Lung (tissue), 12 donors: ENCODE results near the gene PDXP. TPM values are rescaled to one million over a fixed set of nuclear protein-coding genes. Genes with fewer than 3 reads are reported as not detected.

Experiments used
- ATAC-seq: fragments of 200-7000 bp; cut with Tn5 transposase; one replicate; pipeline ENCODE4 v1.9.1; 2020; ENCODE audit warnings: moderate number of reproducible peaks; ENCODE audit not compliant: insufficient read depth, low FRiP score
- DNase-seq, 3 donors: peaks; one replicate each; pipeline ENCODE4 v3.0.0-alpha.2; 2013 to 2017
- H3K27ac ChIP-seq, 2 donors: one replicate each; pipeline ENCODE4 v1.5.1; 2013; ENCODE audit warnings: mild to moderate bottlenecking in 2 of 2, moderate library complexity in 2 of 2, control low read depth in 1 of 2, inconsistent platforms in 1 of 2, low read depth in 1 of 2, low read length in 1 of 2
- H3K27me3 ChIP-seq, 3 donors: one replicate each; pipeline ENCODE4 v1.5.1; 2013; ENCODE audit warnings: low read length in 2 of 3; ENCODE audit not compliant: control insufficient read depth in 3 of 3, insufficient read depth in 3 of 3
- H3K36me3 ChIP-seq, 4 donors: one replicate each; pipeline ENCODE4 v1.5.1; 2013; ENCODE audit warnings: low read length in 4 of 4, mild to moderate bottlenecking in 1 of 4, moderate library complexity in 1 of 4; ENCODE audit not compliant: control insufficient read depth in 4 of 4, insufficient read depth in 4 of 4
- H3K4me1 ChIP-seq, 5 donors: one replicate each; pipeline ENCODE4 v1.5.1; 2013; ENCODE audit warnings: low read length in 5 of 5, mild to moderate bottlenecking in 2 of 5, moderate library complexity in 1 of 5; ENCODE audit not compliant: control insufficient read depth in 5 of 5, insufficient read depth in 5 of 5
- H3K4me3 ChIP-seq: one replicate; pipeline ENCODE4 v1.5.1; 2013; ENCODE audit warnings: mild to moderate bottlenecking, control low read depth, moderate library complexity
- H3K9ac ChIP-seq, 2 donors: one replicate each; pipeline ENCODE4 v1.5.1; 2013; ENCODE audit warnings: low read length in 2 of 2, control low read depth in 1 of 2; ENCODE audit not compliant: insufficient read depth in 1 of 2
- H3K9me3 ChIP-seq, 4 donors: one replicate each; pipeline ENCODE4 v1.5.1; 2013; ENCODE audit warnings: low read length in 3 of 4, mild to moderate bottlenecking in 1 of 4, moderate library complexity in 1 of 4; ENCODE audit not compliant: control insufficient read depth in 4 of 4, insufficient read depth in 3 of 4
- CTCF ChIP-seq: IDR thresholded peaks from 2 replicates; pipeline ENCODE4 v1.5.1; 2012; ENCODE audit warnings: mild to moderate bottlenecking; ENCODE audit errors: control extremely low read depth, extremely low read depth
- WGBS, 2 donors: extraction: QIAGEN DNeasy Blood & Tissue Kit; methylation state at CpG; one replicate each; pipeline ENCODE4 v1.1.7; 2013; 5-methylcytosine and 5-hydroxymethylcytosine counted together
- polyA plus RNA-seq, 2 donors: library from polyadenylated mRNA; stranded (reverse); fragments of 200-250 nt; gene quantifications; one replicate each; pipeline ENCODE4 v1.2.1, GENCODE V29; 2013
- total RNA-seq, 2 donors: library from RNA; depleted of rRNA in 1 of 2; stranded (reverse); fragments of >200 nt in 1 of 2; gene quantifications; one replicate each; pipeline ENCODE4 v1.2.1, GENCODE V29; 2014 to 2021
- donor health status: control.
- donor health status: control.
- donor health status: Bipolar disorder and iron deficiency.
- donor health status: healthy.
- donor health status: DM: yes; HTN: yes; CAD: no.

PDXP gene
- total and polyA plus RNA-seq, 4 donors = 4.4 to 7.4 (median 6.5) TPM

- 59 to 69% methylated on average over 15 of the region's 15 CpGs for WGBS, 2 donors
- no peak overlapping the region for H3K9ac ChIP-seq
Measured at GRCh38 chr22:37610480-37611129, 47.9 kb upstream of the PDXP start.

GRCh38 chr22:37611207-37611606 is 47.3 kb upstream of the PDXP start:
- no peak for TF ChIP-seq CTCF
- DNase-seq (no peak), ATAC-seq (no peak)
- H3K27me3 ChIP-seq = no peaks in the 10 kb centered on the region
- H3K9ac ChIP-seq = no peak overlapping the region
- peaks cover 0 to under 1% (median 0%) of the 10 kb centered on the region in 4 donors for H3K9me3 ChIP-seq
- 74 to 80% methylated on average over 6 of the region's 6 CpGs for WGBS, 2 donors
- peaks cover 4 to 40% (median 16%) of the 10 kb centered on the region in 5 donors for H3K4me1 ChIP-seq
- H3K4me3 ChIP-seq = no peak overlapping the region
- H3K27ac ChIP-seq = peak overlapping the region in 1 of 2 donors; percentile 9
- H3K36me3 ChIP-seq = peaks cover 0 to 9% (median 7%) of the 10 kb centered on the region in 4 donors

More at GRCh38 chr22:37610480-37611129, 47.9 kb upstream of the PDXP start:
- no peak for DNase-seq
- no peak for TF ChIP-seq CTCF
- Histone ChIP-seq H3K4me3 (no peak overlapping the region), H3K36me3 (peaks cover 0 to 8% (median 4%) of the 10 kb centered on the region in 4 donors), H3K4me1 (peaks cover 4 to 40% (median 16%) of the 10 kb centered on the region in 5 donors), H3K9me3 (no peaks in the 10 kb centered on the region), H3K27ac (peak overlapping the region in 1 of 2 donors; percentile 61), H3K27me3 (no peaks in the 10 kb centered on the region)
- ATAC-seq = no peak

- DNase-seq = no peak
- Histone ChIP-seq H3K4me3 (no peak overlapping the region), H3K9ac (no peak overlapping the region), H3K27ac (no peak overlapping the region), H3K27me3 (no peaks in the 10 kb centered on the region), H3K36me3 (peaks cover 3 to 49% (median 24%) of the 10 kb centered on the region in 4 donors), H3K9me3 (peaks cover 0 to 1% (median 0%) of the 10 kb centered on the region in 4 donors), H3K4me1 (peaks cover 0 to 13% (median 3%) of the 10 kb centered on the region in 5 donors)
- WGBS, 2 donors = 93 to 97% methylated on average over 27 of the region's 27 CpGs
- no peak for ATAC-seq
- TF ChIP-seq CTCF = no peak
Measured at GRCh38 chr22:37616201-37617083, 42.1 kb upstream of the PDXP start.
